Measurements from ENCODE around the gene UGT1A9. TPM values are rescaled to one million over a fixed set of nuclear protein-coding genes. Genes with fewer than 3 reads are reported as not detected.
A peak's percentile ranks its signal among the peaks of the same experiment; 100 is the strongest.
"Not testable (repeated sequence)": the region's sequence is repeated elsewhere in the genome, so short reads cannot be mapped to it uniquely, and the experiment has no call there.

The UGT1A9 gene
- total and polyA plus RNA-seq, 2 experiments from 2014 or later = 9.6 to 12.6 TPM

GRCh38 chr2:233740870-233741269 lies 69.2 kb downstream of the UGT1A9 start:
- no peak overlapping the region for H3K27ac ChIP-seq
- H2AFZ ChIP-seq = no peak overlapping the region
- no peaks in the 10 kb centered on the region for H3K27me3 ChIP-seq
- peaks cover 5% of the 10 kb centered on the region for H3K4me1 ChIP-seq (ENCODE audit: insufficient read depth)
- H3K9me3 ChIP-seq (ENCODE audit: low read depth) = no peaks in the 10 kb centered on the region
- TF ChIP-seq EZH2phosphoT487 (IDR thresholded peaks at IDR 0.05; ENCODE audit: low read depth, severe bottlenecking, unreplicated experiment) (no peak), CTCF (IDR thresholded peaks at IDR 0.05; ENCODE audit: poor library complexity) (no peak), EZH2 (IDR thresholded peaks at IDR 0.05; ENCODE audit: borderline replicate concordance) (no peak)
- no peak for DNase-seq (ENCODE audit: low spot score)
- no peaks in the 10 kb centered on the region for H3K36me3 ChIP-seq (replicated peaks; ENCODE audit: insufficient read depth, low read depth)
- H4K20me1 ChIP-seq (ENCODE audit: insufficient read depth, poor library complexity, severe bottlenecking) = no peaks in the 10 kb centered on the region
- no peak overlapping the region for H3K4me3 ChIP-seq
- H3K9me2 ChIP-seq (replicated peaks; ENCODE audit: insufficient read depth) = no peaks in the 10 kb centered on the region
- no peak overlapping the region for H3K4me2 ChIP-seq
- WGBS (ENCODE audit: low lambda C conversion rate, missing lambda C conversion rate) = 63% methylated on average over 2 of the region's 2 CpGs
- H3K79me2 ChIP-seq = no peaks in the 10 kb centered on the region

DNA sequence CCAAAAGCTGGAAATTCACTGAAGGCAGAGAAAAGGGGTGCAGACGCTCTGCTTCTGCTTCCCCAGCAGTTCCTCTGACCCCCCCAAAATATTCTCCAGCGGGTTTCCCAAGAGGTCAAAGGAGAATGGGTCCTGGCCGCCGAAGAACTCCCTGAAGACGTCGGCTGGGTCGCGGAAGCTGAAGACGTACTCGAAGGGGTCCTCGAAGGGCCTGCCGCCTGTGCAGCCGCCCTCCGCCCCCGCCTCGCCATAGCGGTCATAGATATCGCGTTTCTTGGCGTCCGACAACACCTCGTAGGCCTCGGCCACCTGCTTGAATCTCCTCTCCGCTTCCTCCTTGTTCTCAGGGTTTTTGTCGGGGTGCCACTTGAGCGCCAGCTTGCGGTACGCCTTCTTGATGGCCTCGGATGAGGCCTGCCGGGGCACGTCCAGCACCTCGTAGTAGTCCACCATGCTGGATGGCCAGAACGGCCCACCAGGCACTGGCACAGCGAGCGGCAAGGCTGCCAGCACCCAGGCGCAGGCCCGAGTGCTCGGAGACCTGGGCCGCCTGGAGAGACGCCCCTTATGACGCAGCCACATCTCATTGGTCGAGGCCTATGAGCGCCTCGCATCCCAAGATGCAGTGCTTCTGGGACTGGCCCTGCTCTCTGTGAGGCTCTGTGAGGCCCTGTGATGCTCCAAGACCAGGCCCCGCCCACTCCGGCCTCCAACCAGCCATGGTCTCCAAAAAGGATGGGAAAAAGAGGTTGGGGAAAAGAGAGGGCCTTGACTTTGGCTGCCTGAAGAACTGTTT lies 72.0 kb downstream of the UGT1A9 start:
- Histone ChIP-seq H3K9me2 (replicated peaks; ENCODE audit: insufficient read depth) (no peaks in the 10 kb centered on the region), H4K20me1 (ENCODE audit: insufficient read depth, poor library complexity, severe bottlenecking) (no peaks in the 10 kb centered on the region), H3K79me2 (no peaks in the 10 kb centered on the region), H3K27ac (no peak overlapping the region), H3K36me3 (replicated peaks; ENCODE audit: insufficient read depth, low read depth) (no peaks in the 10 kb centered on the region), H3K4me3 (no peak overlapping the region), H3K4me1 (ENCODE audit: insufficient read depth) (peaks cover 10% of the 10 kb centered on the region), H3K9me3 (ENCODE audit: low read depth) (no peaks in the 10 kb centered on the region), H2AFZ (no peak overlapping the region), H3K27me3 (no peaks in the 10 kb centered on the region), H3K4me2 (no peak overlapping the region)
- WGBS (ENCODE audit: low lambda C conversion rate, missing lambda C conversion rate) = 97% methylated on average over 46 of the region's 46 CpGs
- TF ChIP-seq EZH2 (IDR thresholded peaks at IDR 0.05; ENCODE audit: borderline replicate concordance) (no peak), EZH2phosphoT487 (IDR thresholded peaks at IDR 0.05; ENCODE audit: low read depth, severe bottlenecking, unreplicated experiment) (no peak)
- DNase-seq (ENCODE audit: low spot score) = no peak

DNA sequence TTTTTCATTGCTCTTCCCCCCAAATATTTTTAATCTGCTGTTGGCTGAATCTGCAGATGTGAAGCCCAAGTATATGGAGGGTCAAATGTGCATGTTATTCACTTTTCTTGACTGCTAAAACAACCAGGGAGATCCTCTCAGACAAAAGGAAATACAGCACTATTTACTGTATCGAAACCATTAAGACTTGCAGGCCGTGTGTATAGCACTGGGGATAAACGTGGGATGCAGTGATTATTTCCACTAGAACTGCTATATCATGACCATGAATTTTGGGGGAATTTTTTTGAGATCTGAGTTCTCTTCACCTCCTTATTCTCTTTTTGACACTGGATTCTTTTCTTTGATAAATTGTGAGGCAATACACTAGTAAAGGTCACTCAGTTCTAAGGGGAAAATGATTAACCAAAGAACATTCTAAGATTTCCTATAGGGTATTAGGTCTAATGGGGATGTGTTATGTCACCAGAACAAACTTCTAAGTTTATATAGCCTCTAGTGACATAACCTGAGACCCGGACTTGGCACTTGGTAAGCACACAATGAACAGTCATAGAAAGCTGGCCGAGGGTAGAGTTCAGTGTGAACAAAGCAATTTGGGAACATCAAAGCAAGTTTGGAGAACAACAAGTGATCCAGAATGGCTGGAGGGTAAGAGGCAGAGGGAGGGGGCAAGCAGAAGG lies 73.5 kb downstream of the UGT1A9 start:
- no peak for TF ChIP-seq EZH2phosphoT487 (IDR thresholded peaks at IDR 0.05; ENCODE audit: low read depth, severe bottlenecking, unreplicated experiment)
- no peak for TF ChIP-seq CTCF (IDR thresholded peaks at IDR 0.05; ENCODE audit: poor library complexity)
- no peak for TF ChIP-seq EZH2 (IDR thresholded peaks at IDR 0.05; ENCODE audit: borderline replicate concordance)
- Histone ChIP-seq H3K27me3 (no peaks in the 10 kb centered on the region), H3K4me2 (no peak overlapping the region), H2AFZ (no peak overlapping the region), H3K4me1 (ENCODE audit: insufficient read depth) (peaks cover 10% of the 10 kb centered on the region), H3K9me2 (replicated peaks; ENCODE audit: insufficient read depth) (no peaks in the 10 kb centered on the region), H4K20me1 (ENCODE audit: insufficient read depth, poor library complexity, severe bottlenecking) (no peaks in the 10 kb centered on the region), H3K79me2 (no peaks in the 10 kb centered on the region), H3K27ac (peak overlapping the region; percentile 60), H3K9me3 (ENCODE audit: low read depth) (no peaks in the 10 kb centered on the region), H3K36me3 (replicated peaks; ENCODE audit: insufficient read depth, low read depth) (no peaks in the 10 kb centered on the region), H3K4me3 (no peak overlapping the region)
- peak; percentile 49 for DNase-seq (ENCODE audit: low spot score)
- 66% methylated on average over 5 of the region's 5 CpGs for WGBS (ENCODE audit: low lambda C conversion rate, missing lambda C conversion rate)

DNA sequence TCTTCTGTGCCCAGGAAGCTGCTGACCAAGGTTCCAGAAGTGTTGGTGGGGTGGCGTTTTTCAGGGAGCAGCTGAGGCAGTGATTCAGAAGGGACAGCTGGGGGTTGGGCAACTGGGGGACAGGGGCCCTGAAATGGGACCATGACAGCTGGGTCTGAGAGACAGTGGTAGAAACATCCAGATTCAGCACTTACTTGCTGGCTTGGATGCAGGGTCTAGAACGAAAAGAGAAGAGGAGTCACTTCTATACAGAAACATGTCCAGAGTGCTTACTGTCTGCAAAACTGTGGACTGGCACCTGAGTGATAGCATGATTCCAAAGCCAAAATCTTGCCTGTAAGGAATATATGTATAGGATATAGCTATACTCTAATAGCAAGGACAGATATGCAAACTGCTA lies 74.1 kb downstream of the UGT1A9 start:
- not testable (repeated sequence) for H3K79me2 ChIP-seq; H3K27me3 ChIP-seq; H3K9me3 ChIP-seq (ENCODE audit: low read depth); H3K9me2 ChIP-seq (replicated peaks; ENCODE audit: insufficient read depth); DNase-seq (ENCODE audit: low spot score); H2AFZ ChIP-seq; H4K20me1 ChIP-seq (ENCODE audit: insufficient read depth, poor library complexity, severe bottlenecking); H3K4me3 ChIP-seq; H3K4me1 ChIP-seq (ENCODE audit: insufficient read depth); H3K36me3 ChIP-seq (replicated peaks; ENCODE audit: insufficient read depth, low read depth)
- WGBS (ENCODE audit: low lambda C conversion rate, missing lambda C conversion rate) = 57% methylated on average over 2 of the region's 2 CpGs
- Histone ChIP-seq H3K4me2 (peak overlapping the region; percentile 16), H3K27ac (peak overlapping the region; percentile 60)

All from hepatocyte (in vitro differentiated cells).